IMR-90 (cell line): ENCODE measurements around the gene CCNQ. TPM values are rescaled to one million over a fixed set of nuclear protein-coding genes. Genes with fewer than 3 reads are reported as not detected.

ENCODE experiments used
- ATAC-seq: fragments of 200-7000 bp; cut with Tn5 transposase; 2 replicates; pipeline ENCODE4 v1.9.1; 2020; ENCODE audit warnings: low read depth, mild to moderate bottlenecking, moderate library complexity
- BruUV-seq: library from RNA; stranded (reverse); fragments of 400-500 nt; replicated peaks from 2 replicates; lab custom pipeline; 2021; lab: Mats Ljungman, UMichigan
- CTCF ChIA-PET: fragments of 300-600 bp; formaldehyde crosslinking; extraction: SDS; loops from one replicate; lab custom pipeline; 2021; ENCODE audit warnings: antibody characterized with exemption; lab: Yijun Ruan, JAX
- POLR2A ChIA-PET: fragments of 300-600 bp; sonication (Branson Sonifier 250); formaldehyde crosslinking; loops from one replicate; lab custom pipeline; 2022; ENCODE audit warnings: antibody characterized with exemption; ENCODE audit not compliant: unreplicated experiment; lab: Charles Lee
- DNase-seq: peaks from one replicate; pipeline ENCODE4 v3.0.0; 2013
- H2AFZ ChIP-seq: replicated peaks from 2 replicates; pipeline ENCODE3; 2013; ENCODE audit warnings: low read length, mild to moderate bottlenecking; ENCODE audit not compliant: poor library complexity
- H2AK5ac ChIP-seq: 2 replicates; pipeline ENCODE4 v1.6.1; 2013; ENCODE audit warnings: low read depth, low read length, inconsistent platforms
- H2AK9ac ChIP-seq: replicated peaks from 2 replicates; pipeline ENCODE3; 2013; ENCODE audit warnings: mild to moderate bottlenecking, low read depth, low read length, moderate library complexity; ENCODE audit not compliant: poor library complexity
- H2BK120ac ChIP-seq: 2 replicates; pipeline ENCODE4 v1.6.1; 2013; ENCODE audit warnings: low read depth, low read length, inconsistent platforms
- H2BK15ac ChIP-seq: 3 replicates; pipeline ENCODE4 v1.6.1; 2013; ENCODE audit warnings: low read depth, low read length, inconsistent platforms
- H2BK20ac ChIP-seq: 2 replicates; pipeline ENCODE4 v1.6.1; 2013; ENCODE audit warnings: low read depth, mild to moderate bottlenecking, inconsistent platforms, low read length, moderate library complexity
- H2BK5ac ChIP-seq: 2 replicates; pipeline ENCODE4 v1.6.1; 2013; ENCODE audit warnings: mild to moderate bottlenecking, low read depth, low read length, inconsistent platforms; ENCODE audit not compliant: poor library complexity, severe bottlenecking
- H3K14ac ChIP-seq: replicated peaks from 2 replicates; pipeline ENCODE4 v1.6.1; 2013; ENCODE audit warnings: low read depth, low read length, inconsistent platforms
- H3K18ac ChIP-seq: 2 replicates; pipeline ENCODE4 v1.6.1; 2013; ENCODE audit warnings: low read depth, low read length, control low read depth
- H3K23ac ChIP-seq: 2 replicates; pipeline ENCODE4 v1.6.1; 2013; ENCODE audit warnings: low read depth, low read length, inconsistent platforms
- H3K27ac ChIP-seq: 2 replicates; pipeline ENCODE4 v1.5.1; 2013; ENCODE audit warnings: mild to moderate bottlenecking, control low read depth, low read length; ENCODE audit not compliant: insufficient read depth
- H3K27me3 ChIP-seq: 2 replicates; pipeline ENCODE4 v1.6.1; 2013; ENCODE audit warnings: low read length; ENCODE audit not compliant: control insufficient read depth, insufficient read depth
- H3K36me3 ChIP-seq: 2 replicates; pipeline ENCODE4 v1.6.1; 2013; ENCODE audit warnings: low read length, mixed read lengths; ENCODE audit not compliant: control insufficient read depth, insufficient read depth
- H3K4ac ChIP-seq: 2 replicates; pipeline ENCODE4 v1.6.1; 2013; ENCODE audit warnings: low read depth, low read length, inconsistent platforms
- H3K4me1 ChIP-seq: 2 replicates; pipeline ENCODE4 v1.6.1; 2013; ENCODE audit warnings: low read length, mixed read lengths; ENCODE audit not compliant: control insufficient read depth, insufficient read depth
- H3K4me2 ChIP-seq: 2 replicates; pipeline ENCODE4 v1.6.1; 2013; ENCODE audit warnings: low read depth, mild to moderate bottlenecking, control low read depth, low read length, moderate library complexity
- H3K4me3 ChIP-seq: 2 replicates; pipeline ENCODE4 v1.5.1; 2013; ENCODE audit warnings: low read depth, mild to moderate bottlenecking, control low read depth, low read length, moderate library complexity; ENCODE audit not compliant: insufficient read depth
- H3K56ac ChIP-seq: 2 replicates; pipeline ENCODE4 v1.6.1; 2013; ENCODE audit warnings: low read length, inconsistent platforms; ENCODE audit not compliant: insufficient read depth; ENCODE audit errors: extremely low read depth
- H3K79me1 ChIP-seq, 2 experiments: 2 replicates each; pipeline ENCODE4 v1.6.1; 2013; ENCODE audit warnings: low read length in 2 of 2, inconsistent platforms in 1 of 2, low read depth in 1 of 2
- H3K9ac ChIP-seq: 2 replicates; pipeline ENCODE4 v1.6.1; 2013; ENCODE audit warnings: low read depth, low read length, control low read depth
- H3K9me1 ChIP-seq: 2 replicates; pipeline ENCODE4 v1.6.1; 2013; ENCODE audit warnings: low read length, inconsistent platforms; ENCODE audit not compliant: insufficient read depth
- H3K9me3 ChIP-seq: 2 replicates; pipeline ENCODE4 v1.6.1; 2013; ENCODE audit warnings: low read length; ENCODE audit not compliant: control insufficient read depth, insufficient read depth
- H4K20me1 ChIP-seq: 2 replicates; pipeline ENCODE4 v1.6.1; 2013; ENCODE audit warnings: low read length, inconsistent platforms; ENCODE audit not compliant: insufficient read depth
- H4K5ac ChIP-seq: 2 replicates; pipeline ENCODE4 v1.6.1; 2013; ENCODE audit warnings: mild to moderate bottlenecking, low read depth, low read length, control low read depth
- H4K8ac ChIP-seq, 2 experiments: 2 replicates each; pipeline ENCODE4 v1.6.1; 2013; ENCODE audit warnings: low read depth in 2 of 2, low read length in 2 of 2, control low read depth in 1 of 2, inconsistent platforms in 1 of 2
- H4K91ac ChIP-seq: 2 replicates; pipeline ENCODE4 v1.6.1; 2013; ENCODE audit warnings: low read depth, low read length, inconsistent platforms; ENCODE audit not compliant: insufficient read depth
- MAZ ChIP-seq: IDR thresholded peaks from 2 replicates; pipeline ENCODE4 v1.6.1; 2012; ENCODE audit warnings: low read depth, mild to moderate bottlenecking, low read length, improper control_type of control experiment, moderate library complexity, borderline replicate concordance
- NFE2L2 ChIP-seq: fragments of 150-350 bp; IDR thresholded peaks from 2 replicates; pipeline ENCODE4 v1.6.1; 2016; ENCODE audit warnings: low read depth, mild to moderate bottlenecking, low read length
- SMC3 ChIP-seq: fragments of 150-350 bp; IDR thresholded peaks from 2 replicates; pipeline ENCODE4 v1.6.1; 2016; ENCODE audit warnings: low read depth, mild to moderate bottlenecking, antibody characterized with exemption, low read length, moderate library complexity
- WGBS, 2 experiments: methylation state at CpG; one replicate each; pipeline versions ENCODE4 v1.1.5 to v1.1.7; 2013; ENCODE audit warnings: missing lambda C conversion rate in 2 of 2; ENCODE audit not compliant: insufficient read length in 1 of 2; ENCODE audit errors: extremely low coverage in 2 of 2; 5-methylcytosine and 5-hydroxymethylcytosine counted together
- dilution Hi-C: fragments of 300-500 bp; cut with HindIII; formaldehyde crosslinking; loops from one replicate; pipeline ENCODE4 v1.14.3; 2018; ENCODE audit warnings: low sequenced_read_pairs; ENCODE audit not compliant: unreplicated experiment
- in situ Hi-C: fragments of 300-500 bp; cut with MboI; formaldehyde crosslinking; loops from 3 replicates; pipeline ENCODE4 v1.14.3; 2019; ENCODE audit warnings: low sequenced_read_pairs, inconsistent platforms, mixed read lengths
- intact Hi-C: fragments of 100-400 bp; cut with micrococcal nuclease; formaldehyde crosslinking; loops from 2 replicates; pipeline ENCODE4 v1.10.0; 2022
- polyA plus RNA-seq, 3 experiments: library from polyadenylated mRNA; depleted of rRNA; stranded (reverse); fragments of >200 nt; gene quantifications; 2 replicates each; pipeline ENCODE4 v1.2.3, GENCODE V29; 2012; ENCODE audit warnings: low replicate concordance in 1 of 3
- total RNA-seq: library from RNA; depleted of rRNA; stranded (reverse); fragments of >200 nt; gene quantifications from 2 replicates; pipeline ENCODE4 v1.2.3, GENCODE V29; 2012
- TF ChIP-seq, protein P1 (sequence below): fragments of 150-350 bp; IDR thresholded peaks from 2 replicates; pipeline ENCODE4 v1.6.1; 2017; ENCODE audit warnings: mild to moderate bottlenecking, antibody characterized with exemption, low read length, low read depth

CCNQ gene
- total and polyA plus RNA-seq, 2 of the 4 experiments (the other 2 are of a cell fraction): 27.6 to 35.2 TPM

DNA sequence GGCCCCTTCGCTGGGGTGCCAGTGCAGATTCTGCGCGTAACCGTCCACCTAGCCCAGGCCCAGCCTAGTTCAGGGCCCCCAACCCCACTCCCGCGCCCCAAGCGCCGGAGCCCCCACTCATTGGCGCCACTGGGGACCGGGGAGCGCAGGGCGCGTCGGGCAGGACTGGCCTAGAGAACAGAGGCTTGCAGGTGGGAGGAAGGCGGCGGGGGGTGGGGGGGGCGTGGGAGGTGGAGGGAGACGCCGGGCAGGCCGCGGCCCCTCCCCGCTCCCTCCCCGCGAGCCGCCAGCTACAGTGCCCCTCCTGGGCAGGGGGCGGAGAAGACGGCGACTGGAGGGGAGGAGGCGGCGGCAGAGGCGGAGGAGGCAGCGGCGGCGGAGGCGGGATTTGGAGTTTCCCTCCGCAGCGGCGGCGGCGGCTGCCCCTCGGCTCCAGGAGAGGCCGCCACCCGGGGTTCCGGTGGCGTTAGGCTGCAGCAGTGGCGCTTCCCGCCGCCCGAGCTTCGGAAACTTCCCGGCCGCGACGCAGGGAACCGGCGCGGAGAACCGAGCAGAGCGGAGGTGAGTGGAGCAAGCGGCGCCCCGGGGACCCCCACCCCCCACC, 43.2 kb upstream of the CCNQ start:
- peaks cover 4% of the 10 kb centered on the region; the same call in 1 of the 2 replicates for H3K9me3 ChIP-seq
- no peak overlapping the region for H3K56ac ChIP-seq
- H4K20me1 ChIP-seq: no peaks in the 10 kb centered on the region
- no peak overlapping the region for H2AK5ac ChIP-seq
- TF ChIP-seq MAZ: no peak
- TF ChIP-seq, protein P1, sequence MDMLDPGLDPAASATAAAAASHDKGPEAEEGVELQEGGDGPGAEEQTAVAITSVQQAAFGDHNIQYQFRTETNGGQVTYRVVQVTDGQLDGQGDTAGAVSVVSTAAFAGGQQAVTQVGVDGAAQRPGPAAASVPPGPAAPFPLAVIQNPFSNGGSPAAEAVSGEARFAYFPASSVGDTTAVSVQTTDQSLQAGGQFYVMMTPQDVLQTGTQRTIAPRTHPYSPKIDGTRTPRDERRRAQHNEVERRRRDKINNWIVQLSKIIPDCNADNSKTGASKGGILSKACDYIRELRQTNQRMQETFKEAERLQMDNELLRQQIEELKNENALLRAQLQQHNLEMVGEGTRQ: no peak
- no peak for TF ChIP-seq SMC3
- TF ChIP-seq NFE2L2: no peak
- H2AK9ac ChIP-seq: no peak overlapping the region
- ChIA-PET POLR2A (no interaction called here), CTCF (interaction anchor here (1.5 kb wide), 1 partner anchor 35 kb away, joined by 3 read pairs; no protein-coding TSS in a partner anchor)
- H3K4me2 ChIP-seq: no peak overlapping the region
- no peak overlapping the region for H3K14ac ChIP-seq
- no peak overlapping the region for H4K91ac ChIP-seq
- intact Hi-C loops (no loop called here), in situ Hi-C loops (no loop called here), dilution Hi-C loops (no loop called here)
- no peak overlapping the region for H2BK5ac ChIP-seq
- H2BK15ac ChIP-seq: no peak overlapping the region
- no peak for DNase-seq
- WGBS, 2 experiments: 21% methylated on average over 7 of the region's 62 CpGs; no CpG with 5 or more reads in 1 of the 2 experiments
- H2BK120ac ChIP-seq: no peak overlapping the region
- H3K9ac ChIP-seq: no peak overlapping the region
- no peak overlapping the region for H2AFZ ChIP-seq
- H3K9me1 ChIP-seq: no peaks in the 10 kb centered on the region
- no TSS peak for BruUV-seq
- H3K36me3 ChIP-seq: no peaks in the 10 kb centered on the region
- no peak overlapping the region for H3K23ac ChIP-seq
- no peak overlapping the region for H4K5ac ChIP-seq
- no peak for ATAC-seq
- no peak overlapping the region for H3K4me3 ChIP-seq
- no peak overlapping the region for H3K4ac ChIP-seq
- H3K79me1 ChIP-seq: no peaks in the 10 kb centered on the region
- peaks cover 52% of the 10 kb centered on the region for H3K27me3 ChIP-seq
- no peaks in the 10 kb centered on the region for H3K4me1 ChIP-seq
- no peak overlapping the region for H3K27ac ChIP-seq
- no peak overlapping the region for H3K18ac ChIP-seq
- no peak overlapping the region for H4K8ac ChIP-seq
- H2BK20ac ChIP-seq: no peak overlapping the region
